Hematopoietic multipotent progenitor cell treated with erythropoietin and hydrocortisone succinate and interleukin-3 and kit ligand, for 8 days (in vitro differentiated cells): ENCODE measurements around the gene TUT4.

ENCODE experiments used
- DNase-seq: peaks from one replicate; pipeline ENCODE4 v3.0.0-alpha.2; 2015

TUT4 gene

GRCh38 chr1:52569449-52570210 lies 16.7 kb upstream of the TUT4 start:
- DNase-seq, result no peak

- DNase-seq, result no peak
Observed at GRCh38 chr1:52567943-52568342, 15.1 kb upstream of the TUT4 start.

GRCh38 chr1:52562766-52563165 lies 9.9 kb upstream of the TUT4 start:
- no peak for DNase-seq

GRCh38 chr1:52559875-52560274 lies 7.0 kb upstream of the TUT4 start:
- no peak for DNase-seq

- DNase-seq, result no peak
Observed at GRCh38 chr1:52558941-52559340, 6.0 kb upstream of the TUT4 start.

GRCh38 chr1:52556641-52557360 lies 3.9 kb upstream of the TUT4 start:
- DNase-seq, result no peak

- no peak for DNase-seq
Observed at GRCh38 chr1:52554756-52555155, 1.9 kb upstream of the TUT4 start.

- no peak for DNase-seq
Observed at GRCh38 chr1:52554267-52554640, 1.4 kb upstream of the TUT4 start.

GRCh38 chr1:52553362-52554266 lies 722 bp upstream of the TUT4 start:
- DNase-seq, result peak; percentile 64

GRCh38 chr1:52552236-52552504 lies 722 bp downstream of the TUT4 start:
- peak; percentile 28 for DNase-seq

GRCh38 chr1:52551507-52552235 lies 1.2 kb downstream of the TUT4 start:
- DNase-seq, result peak; percentile 46

GRCh38 chr1:52550447-52550846 lies 2.4 kb downstream of the TUT4 start:
- DNase-seq, result no peak

- DNase-seq, result no peak
Observed at GRCh38 chr1:52549267-52549666, 3.6 kb downstream of the TUT4 start.

GRCh38 chr1:52546852-52547251 lies 6.0 kb downstream of the TUT4 start:
- no peak for DNase-seq

GRCh38 chr1:52544665-52545525 lies 8.0 kb downstream of the TUT4 start:
- DNase-seq, result no peak

GRCh38 chr1:52542085-52542688 lies 10.7 kb downstream of the TUT4 start:
- no peak for DNase-seq

- no peak for DNase-seq
Observed at GRCh38 chr1:52534928-52535764, 17.7 kb downstream of the TUT4 start.

- no peak for DNase-seq
Observed at GRCh38 chr1:52533713-52534112, 19.2 kb downstream of the TUT4 start.

GRCh38 chr1:52532731-52533327 lies 20.1 kb downstream of the TUT4 start:
- no peak for DNase-seq

- DNase-seq, result no peak
Observed at GRCh38 chr1:52532247-52532646, 20.6 kb downstream of the TUT4 start.
